Limb (tissue), 2 donors: Measurements from ENCODE around the gene C1orf198.

Experiments used
- DNase-seq, 2 donors: peaks; one replicate each; pipeline ENCODE4 v3.0.0-alpha.2; 2016; ENCODE audit errors: extremely low spot score in 2 of 2

C1orf198 gene

GRCh38 chr1:230867903-230868735 is at the start of gene C1orf198:
Gene C1orf198 (minus strand): TSS chr1:230868521. CDS start chr1:230868512, 9 bp downstream.
- peak; percentile 55 to 95 for DNase-seq

- peak; percentile 45 to 71 for DNase-seq
These were observed 49.2 kb upstream of the C1orf198 start for GRCh38 chr1:230917284-230918135.

GRCh38 chr1:230916587-230917283 is 48.4 kb upstream of the C1orf198 start:
- DNase-seq: no peak

GRCh38 chr1:230915078-230915477 is 46.8 kb upstream of the C1orf198 start:
- DNase-seq: no peak

GRCh38 chr1:230913496-230913895 is 45.2 kb upstream of the C1orf198 start:
- DNase-seq: no peak

- no peak for DNase-seq
These were observed 42.4 kb upstream of the C1orf198 start for GRCh38 chr1:230910755-230911117.

GRCh38 chr1:230909974-230910754 is 41.8 kb upstream of the C1orf198 start:
- no peak for DNase-seq

GRCh38 chr1:230907472-230908205 is 39.3 kb upstream of the C1orf198 start:
- DNase-seq: no peak

- no peak for DNase-seq
These were observed 37.9 kb upstream of the C1orf198 start for GRCh38 chr1:230906226-230906625.

GRCh38 chr1:230905733-230906132 is 37.4 kb upstream of the C1orf198 start:
- no peak for DNase-seq

GRCh38 chr1:230902349-230902923 is 34.1 kb upstream of the C1orf198 start:
- DNase-seq: no peak

GRCh38 chr1:230901671-230902070 is 33.4 kb upstream of the C1orf198 start:
- DNase-seq: no peak

GRCh38 chr1:230900984-230901383 is 32.7 kb upstream of the C1orf198 start:
- no peak for DNase-seq

- no peak for DNase-seq
These were observed 31.5 kb upstream of the C1orf198 start for GRCh38 chr1:230899841-230900251.

- no peak for DNase-seq
These were observed 30.4 kb upstream of the C1orf198 start for GRCh38 chr1:230898748-230899147.

GRCh38 chr1:230898144-230898543 is 29.8 kb upstream of the C1orf198 start:
- DNase-seq: no peak

- DNase-seq: peak in 1 of 2 donors; percentile 60
These were observed 28.5 kb upstream of the C1orf198 start for GRCh38 chr1:230896779-230897178.

GRCh38 chr1:230895452-230895851 is 27.1 kb upstream of the C1orf198 start:
- no peak for DNase-seq

- DNase-seq: no peak
These were observed 26.3 kb upstream of the C1orf198 start for GRCh38 chr1:230894664-230895063.

- DNase-seq: no peak
These were observed 25.7 kb upstream of the C1orf198 start for GRCh38 chr1:230894032-230894431.
